NOMO-1 treated with dmso at 0.1 percent for 144 hours (cell line): ENCODE data around the gene MAP3K20.
"Not testable (repeated sequence)": the region's sequence is repeated elsewhere in the genome, so short reads cannot be mapped to it uniquely, and the experiment has no call there.

Experiments
- DNase-seq: peaks from one replicate; lab custom pipeline; 2025; ENCODE audit not compliant: unreplicated experiment; lab: John Stamatoyannopoulos, UW

The MAP3K20 gene

DNA sequence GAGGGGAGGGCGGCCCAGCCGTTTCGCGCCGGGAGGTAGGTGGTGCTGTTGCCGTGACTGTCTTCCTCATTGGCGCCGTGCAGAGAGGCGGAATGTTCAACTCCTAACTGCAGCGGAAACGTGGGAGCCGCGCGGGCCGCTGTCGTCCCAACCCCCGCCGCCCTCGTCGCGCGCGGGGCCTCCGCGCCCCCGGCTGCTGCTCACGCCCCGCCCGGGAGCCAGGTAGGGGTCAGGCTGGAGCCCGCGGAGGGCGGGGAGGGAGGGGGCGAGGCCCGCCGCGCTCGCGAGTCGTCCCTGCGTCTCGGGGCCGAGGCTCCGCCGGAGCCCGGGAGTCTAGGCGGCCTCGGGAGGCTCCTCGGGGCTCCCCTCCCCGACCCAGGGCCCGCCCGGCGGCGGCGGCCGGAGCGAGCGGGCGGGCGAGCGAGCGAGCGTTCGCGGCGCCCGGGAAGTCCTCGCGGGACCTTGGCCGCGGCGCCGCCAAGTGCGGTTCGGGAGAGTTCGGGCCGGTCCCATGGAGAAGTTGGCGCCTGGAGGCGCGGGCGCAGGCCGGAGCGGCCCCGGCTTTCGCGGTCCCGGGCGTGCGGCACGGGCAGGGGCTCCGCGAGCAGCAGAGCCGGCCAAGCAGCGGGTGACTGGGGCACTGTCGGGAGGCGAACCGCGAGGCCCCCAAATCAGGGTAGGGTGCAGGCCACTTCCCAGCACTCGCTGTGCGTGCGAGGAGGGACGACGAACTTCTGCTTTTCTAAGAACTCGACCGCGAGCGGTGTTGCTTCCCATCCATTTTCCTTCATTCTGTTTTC, at the start of gene MAP3K20:
Gene MAP3K20, plus strand, starts transcription at position 66 of the 800 bp plus-strand sequence. CDS start 15,186 bp downstream, outside the sequence.
- DNase-seq, result peak; percentile 75

DNA sequence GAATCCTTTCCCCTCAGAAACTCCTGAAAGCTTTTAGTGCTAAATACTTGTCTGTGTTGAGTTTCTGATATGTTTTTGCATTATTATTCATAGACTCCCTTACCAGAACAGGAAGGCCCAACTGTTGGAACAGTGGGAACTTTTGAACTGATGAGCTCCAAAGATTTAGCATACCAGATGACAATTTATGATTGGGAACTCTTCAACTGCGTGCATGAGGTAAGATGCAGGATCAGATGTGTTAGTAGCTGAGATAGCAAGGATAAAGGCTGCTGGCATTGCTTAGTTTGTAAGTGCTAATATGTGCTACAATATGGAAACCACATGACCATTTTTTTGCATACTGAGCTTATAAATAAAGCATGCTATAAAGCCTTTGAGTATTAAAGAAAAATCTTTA, 49.2 kb upstream of the MAP3K20 start:
- DNase-seq, result no peak

DNA sequence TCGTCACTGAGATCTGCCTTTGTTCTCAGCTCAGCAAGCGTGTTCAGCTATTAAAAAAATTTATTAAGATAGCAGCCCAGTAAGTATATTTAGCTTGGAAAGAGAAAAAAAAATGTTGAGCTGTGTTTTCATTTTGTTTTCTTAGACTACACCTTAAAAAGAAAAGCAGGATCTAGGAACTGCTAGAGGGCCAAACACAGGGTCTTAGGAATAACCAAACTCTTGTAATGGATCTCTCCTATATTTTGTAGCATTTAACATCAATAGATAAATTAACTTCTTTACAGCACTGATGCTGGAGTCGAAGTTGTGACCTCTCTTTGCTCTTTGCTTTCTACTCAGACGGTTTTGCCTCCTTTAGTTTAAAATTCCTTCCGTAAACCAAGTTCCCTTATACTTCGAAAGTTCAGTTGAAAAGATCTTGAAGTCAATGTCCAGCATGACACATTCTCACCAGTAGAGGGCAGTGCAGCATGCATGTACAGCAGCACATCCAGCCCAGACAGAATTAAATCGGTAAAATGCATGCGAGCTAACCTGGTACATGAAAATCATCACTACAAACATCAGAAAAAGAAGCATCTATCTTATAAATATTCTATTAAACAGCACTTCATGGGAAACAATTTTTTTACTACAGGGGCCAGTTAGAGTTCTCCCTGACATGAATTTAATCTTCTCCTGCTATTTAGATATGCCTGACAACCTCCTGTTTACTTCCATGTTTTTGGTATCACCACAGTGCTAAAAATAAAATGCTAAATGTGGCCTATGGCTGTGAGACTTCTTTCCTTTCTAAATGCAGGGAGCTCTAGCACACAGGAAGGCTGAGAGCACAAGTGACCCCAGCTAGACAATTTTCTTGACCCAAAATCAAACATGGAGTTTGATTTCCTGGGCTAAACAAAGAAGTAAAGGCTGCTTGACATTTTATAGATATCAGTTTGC, 48.2 kb upstream of the MAP3K20 start:
- peak; percentile 70 for DNase-seq

DNA sequence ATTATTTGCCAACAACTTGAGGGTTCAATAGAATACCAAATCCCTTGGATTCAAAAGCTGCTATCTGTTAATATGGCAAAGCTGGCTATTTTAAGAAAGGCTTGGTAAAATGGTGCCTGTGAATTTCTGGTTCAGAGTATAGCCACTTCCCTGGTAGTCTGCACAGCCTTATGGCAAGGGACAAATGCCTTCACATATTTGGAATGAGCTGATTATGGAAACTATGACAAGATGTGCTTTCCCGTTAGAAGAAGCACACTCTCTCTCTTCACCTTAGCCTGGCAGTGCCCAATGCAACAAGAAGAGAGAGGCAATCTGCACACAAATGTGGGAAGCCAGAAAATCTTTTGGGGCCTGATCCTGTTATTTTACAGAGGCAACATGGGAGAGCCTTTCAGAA, 47.5 kb upstream of the MAP3K20 start:
- DNase-seq, result no peak

DNA sequence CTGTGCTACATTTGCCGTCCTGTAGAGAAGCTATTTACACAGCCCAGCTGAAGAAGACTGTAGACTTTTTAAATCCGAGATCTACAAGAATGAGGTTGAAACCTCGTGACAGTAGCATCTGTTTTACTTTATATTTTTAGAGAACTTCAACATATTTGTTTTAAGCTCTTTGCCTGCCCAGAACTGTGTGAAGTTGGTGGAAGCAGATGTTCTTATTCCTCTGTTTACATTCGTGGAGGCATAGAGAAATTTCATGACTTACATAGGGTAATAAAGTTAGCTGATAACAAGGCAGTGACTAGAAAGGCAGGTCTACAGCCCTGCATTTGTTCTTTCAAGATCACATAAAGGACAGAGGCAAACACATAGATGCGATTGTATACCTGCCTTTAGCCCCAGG, 47.0 kb upstream of the MAP3K20 start:
- DNase-seq, result no peak

DNA sequence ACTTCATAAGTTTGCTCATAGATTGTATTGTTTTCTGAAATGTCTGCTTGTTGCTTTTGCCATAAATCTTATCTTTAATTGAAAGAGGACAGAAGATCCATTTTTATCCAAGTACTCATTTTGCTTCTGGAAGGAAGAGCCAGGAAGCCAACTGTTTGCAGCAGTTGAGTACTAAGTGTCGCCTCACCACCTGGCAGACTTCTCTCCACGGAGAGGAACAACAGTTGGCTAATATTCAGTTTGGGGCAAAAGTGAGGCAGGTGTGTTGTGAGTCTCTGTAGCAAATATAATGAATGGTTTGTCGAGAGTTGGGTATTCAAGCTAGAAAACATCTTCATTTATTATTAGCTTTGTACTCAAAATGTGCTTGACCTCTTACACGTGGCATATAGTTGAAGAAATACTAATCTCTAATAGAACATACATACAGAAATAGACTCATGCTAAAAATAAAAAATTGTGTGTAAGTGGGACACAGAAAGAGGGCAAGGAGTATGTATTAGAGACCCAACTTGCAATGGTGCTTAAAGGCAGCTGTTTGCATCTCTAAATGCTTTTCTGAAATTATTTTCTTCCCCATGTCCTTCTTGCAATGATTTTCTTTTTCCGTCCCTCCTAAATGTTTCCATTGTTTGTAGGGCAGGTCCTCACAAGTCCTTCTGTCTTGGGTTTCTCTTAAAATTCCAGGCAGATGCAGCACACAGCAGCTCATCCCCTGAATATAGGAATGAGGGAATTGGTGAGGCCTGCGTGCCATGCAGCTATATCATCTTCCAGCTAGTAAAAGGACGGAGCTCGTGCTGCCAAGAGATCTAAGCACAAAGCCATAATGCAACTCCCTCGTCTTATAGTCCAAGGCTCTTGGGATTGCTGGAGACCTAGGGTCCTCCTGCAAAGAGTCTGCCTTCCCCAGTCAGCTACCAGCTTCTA, 44.8 kb upstream of the MAP3K20 start:
- no peak for DNase-seq

DNA sequence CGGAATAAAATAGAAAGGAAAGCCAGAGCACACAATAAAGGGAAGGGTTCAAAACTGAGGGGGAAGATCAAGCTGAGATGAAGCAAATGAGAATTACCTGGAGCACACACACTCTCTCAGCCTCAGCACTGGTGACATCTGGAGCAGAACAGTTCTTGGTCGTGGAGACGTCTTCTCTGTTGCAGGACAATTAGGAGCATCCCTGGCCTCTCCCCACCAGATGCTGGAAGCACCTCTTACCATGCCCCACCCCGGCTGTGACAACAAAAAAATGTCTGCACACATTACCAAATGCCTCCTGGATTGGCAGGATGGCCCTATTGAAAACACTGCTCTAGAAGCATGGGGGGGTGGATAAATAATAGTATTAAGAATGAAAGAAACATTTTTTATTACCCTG, 43.6 kb upstream of the MAP3K20 start:
- DNase-seq, result no peak

DNA sequence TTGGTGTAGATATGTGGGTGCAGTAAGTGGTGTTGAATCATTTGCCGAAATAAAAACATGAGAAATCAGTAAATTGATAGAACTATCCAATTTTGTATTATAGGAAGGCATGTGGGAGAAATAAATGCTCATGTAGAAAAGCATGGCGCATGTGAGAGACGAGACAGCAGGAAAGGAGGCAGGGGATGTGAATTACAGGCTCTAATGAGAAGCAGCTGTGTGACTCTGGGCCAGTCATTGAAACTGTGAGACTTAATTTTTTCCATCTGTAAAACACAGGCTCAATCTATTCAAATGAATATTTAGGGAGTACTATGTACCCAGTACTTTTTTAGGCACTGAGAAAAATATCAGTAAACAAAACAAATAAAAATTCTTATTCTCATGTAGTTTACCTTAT, 42.6 kb upstream of the MAP3K20 start:
- DNase-seq, result no peak

DNA sequence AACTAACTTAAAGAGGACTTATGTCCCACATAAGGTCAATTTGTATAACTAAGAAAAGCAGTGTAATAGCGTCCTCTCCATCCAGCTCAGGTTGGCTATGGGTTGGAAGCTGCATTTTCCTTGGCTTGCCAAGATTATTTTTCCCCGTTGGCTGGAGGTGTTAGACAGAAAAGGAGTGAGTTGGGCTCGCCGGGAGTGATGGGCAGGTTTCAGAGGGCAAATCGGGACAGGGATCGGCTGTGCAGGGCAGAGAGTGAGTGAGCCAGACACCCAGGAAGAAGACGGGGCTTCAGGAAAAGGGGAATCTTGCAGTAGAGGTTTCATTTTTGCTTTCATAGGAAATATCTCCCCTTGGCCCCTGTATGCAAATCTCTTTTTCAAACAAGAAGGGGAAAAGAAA, 41.5 kb upstream of the MAP3K20 start:
- no peak for DNase-seq

DNA sequence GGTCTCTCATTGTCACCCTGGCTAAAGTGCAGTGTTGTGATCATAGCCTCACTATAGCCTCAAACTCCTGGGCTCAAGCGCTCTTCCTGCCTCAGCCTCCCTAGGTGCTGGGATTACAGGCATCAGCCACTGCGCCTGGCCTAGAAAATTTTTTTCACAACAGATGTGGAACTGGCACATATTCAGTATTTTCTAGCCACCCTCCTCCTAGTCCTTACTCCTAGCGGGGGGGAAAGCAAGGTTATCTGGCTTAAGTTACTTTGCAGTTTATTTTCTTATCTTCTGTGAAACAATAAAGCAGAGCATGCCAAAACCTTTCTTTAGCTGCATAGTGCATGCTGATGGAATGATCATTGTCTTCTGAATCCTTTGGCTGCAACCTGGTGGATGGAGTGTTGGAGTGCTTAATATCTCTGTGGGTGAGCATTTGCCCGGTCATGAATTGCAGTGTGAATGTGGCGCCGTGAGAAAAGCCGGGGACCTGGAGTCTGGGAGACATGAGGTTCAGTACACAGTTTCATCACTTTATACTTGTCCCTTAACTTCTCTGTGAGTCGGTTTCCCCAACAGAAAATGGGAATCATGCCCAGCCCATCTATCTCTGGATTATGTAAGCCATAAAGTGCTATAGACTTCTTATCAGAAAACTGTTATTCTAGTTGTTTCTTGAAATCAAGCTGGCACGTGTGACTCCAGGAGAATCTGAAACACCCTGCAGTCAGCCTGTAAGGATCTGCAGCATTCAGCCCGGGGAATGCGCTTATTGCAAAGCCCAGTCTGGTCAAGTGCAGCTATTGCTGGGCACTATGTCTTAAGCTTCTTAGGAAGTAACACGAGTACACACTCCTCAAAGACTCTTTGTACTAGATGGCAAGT, 38.2 kb upstream of the MAP3K20 start:
- DNase-seq, result no peak

DNA sequence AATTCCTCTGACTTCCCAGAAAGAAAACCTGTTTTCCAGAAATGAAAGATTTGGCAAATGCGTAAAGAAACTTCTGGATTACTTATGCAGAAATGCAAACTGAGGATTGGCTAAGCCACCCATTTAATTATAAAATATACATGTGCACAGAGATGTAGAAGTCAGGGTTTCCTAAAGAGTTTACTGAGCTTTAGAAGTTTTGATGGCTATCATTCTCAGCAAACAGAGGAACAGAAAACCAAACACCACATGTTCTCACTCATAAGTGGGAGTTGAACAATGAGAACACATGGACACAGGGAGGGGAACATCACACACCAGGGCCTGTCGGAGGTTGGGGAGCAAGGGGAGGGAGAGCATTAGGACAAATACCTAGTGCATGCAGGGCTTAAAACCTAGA, 37.4 kb upstream of the MAP3K20 start:
- not testable (repeated sequence) for DNase-seq

DNA sequence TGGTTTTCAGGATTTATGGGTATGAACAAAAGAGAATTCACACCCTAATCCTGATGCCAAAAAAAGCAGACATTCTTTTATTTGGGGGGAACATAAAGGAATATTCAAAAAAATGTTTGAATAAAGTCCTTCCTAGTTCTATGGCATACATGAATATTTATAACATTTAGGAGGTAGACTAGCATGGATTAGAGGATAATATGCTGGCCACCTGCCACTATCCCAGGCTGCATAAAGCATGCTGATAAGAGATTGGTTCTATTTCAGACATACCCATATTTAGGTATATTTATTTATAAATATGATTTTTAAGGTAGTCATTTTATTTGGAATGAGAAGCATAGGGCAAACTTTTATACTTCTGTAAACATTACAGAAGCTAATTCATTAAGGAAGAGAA, 34.9 kb upstream of the MAP3K20 start:
- no peak for DNase-seq

DNA sequence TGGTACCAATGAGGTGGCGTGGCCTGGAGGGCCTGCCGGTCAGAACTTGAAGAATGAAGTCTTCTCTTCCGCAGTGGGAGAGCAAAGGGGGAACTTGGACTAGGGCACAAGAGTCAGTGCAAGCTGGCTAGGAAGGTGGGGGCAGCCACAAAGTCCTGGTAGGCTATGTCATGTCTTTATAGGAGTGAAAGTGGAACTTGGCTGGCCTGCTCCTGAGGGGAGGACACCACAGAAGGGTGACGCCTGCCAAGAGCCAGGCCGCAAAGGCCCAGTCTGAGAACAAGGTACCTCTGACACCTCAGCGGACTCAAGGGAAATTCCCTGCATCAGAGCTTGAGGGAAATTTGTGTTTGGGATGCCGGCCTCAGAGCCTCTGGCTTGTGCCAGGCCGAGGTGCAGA, 32.2 kb upstream of the MAP3K20 start:
- peak; percentile 90 for DNase-seq

DNA sequence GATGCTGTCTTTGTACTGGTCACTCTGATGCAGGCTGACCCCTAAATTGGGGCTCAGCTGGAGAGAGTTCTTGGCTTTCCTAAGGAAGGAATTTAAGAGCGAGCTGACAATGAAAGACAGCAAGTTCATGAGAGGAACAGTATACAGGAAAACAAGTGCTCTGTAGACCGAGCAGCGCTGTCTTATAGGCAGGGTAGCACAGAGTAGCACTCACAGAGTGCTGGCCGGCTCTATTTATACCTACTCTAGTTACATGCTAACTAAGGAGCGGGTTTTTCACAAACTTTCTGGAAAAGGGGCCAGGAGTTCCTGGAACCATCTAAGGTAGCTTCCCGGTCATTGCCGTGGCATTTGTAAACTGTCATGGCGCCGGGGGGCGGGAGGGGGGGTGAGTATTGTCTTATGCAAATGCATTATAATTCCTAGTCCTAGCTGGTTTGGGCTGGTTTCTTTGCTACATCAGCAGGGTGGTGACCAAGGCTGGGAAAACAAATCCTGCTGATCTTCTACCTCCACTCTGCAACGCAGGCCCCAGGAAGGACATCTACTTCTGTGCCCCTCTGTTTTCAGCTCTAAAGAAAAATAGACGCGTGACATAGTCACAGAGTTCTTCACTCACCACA, 31.6 kb upstream of the MAP3K20 start:
- no peak for DNase-seq

DNA sequence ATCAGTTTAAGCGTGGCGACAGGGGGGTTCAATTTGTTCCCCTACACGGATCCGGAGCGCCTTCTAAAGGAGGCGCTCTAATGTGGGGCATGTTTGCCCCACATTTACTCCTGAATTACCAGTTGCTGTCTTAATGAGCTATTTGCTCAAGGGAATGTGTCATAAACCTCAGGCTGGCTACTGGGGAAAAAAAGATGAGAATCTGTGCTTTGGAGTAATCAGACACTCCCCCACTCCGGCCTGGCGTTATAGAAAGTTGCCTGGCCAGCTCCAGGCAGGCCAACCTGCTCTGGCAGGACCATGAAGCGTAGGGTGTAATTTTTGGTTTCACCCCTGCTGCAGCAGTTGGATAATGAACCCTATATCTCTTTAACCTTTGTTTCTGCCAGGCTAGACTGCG, 31.0 kb upstream of the MAP3K20 start:
- DNase-seq, result no peak

DNA sequence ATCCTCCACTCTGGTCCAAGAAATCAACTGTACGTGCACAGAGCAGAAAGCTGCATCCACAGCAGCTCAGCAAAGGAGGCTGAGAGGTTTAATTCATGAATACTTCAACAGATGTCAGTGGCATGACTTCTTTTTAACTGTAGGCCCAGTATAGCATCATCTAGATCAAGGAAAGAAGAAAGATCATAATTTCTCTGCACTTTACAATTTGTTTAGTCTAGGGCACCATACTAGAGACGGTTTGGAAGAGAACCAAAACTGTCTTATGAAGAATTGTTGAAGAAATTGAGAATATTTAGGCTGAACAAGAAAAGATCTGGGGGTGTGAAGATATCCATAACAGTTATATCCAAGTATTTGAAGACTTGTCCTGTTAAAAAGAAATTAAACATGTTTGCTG, 30.5 kb upstream of the MAP3K20 start:
- DNase-seq, result no peak

DNA sequence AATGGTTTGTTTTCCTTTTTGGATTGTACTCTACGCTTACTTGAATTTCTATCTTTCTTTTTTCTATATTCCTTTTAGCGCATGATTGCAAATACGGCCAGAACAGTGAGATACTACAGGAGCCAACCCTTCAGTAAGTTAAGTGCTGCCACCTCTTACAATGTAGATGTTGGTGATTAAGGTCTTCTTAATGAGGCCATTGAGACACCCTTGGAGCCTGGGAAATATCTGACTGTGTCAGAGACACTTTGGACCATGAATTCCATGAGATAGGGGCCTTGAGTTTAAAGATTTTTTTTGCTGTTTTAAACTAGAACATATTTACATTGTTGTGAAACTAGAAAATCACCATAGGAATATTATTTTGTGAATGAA, 27.1 kb upstream of the MAP3K20 start:
- no peak for DNase-seq

DNA sequence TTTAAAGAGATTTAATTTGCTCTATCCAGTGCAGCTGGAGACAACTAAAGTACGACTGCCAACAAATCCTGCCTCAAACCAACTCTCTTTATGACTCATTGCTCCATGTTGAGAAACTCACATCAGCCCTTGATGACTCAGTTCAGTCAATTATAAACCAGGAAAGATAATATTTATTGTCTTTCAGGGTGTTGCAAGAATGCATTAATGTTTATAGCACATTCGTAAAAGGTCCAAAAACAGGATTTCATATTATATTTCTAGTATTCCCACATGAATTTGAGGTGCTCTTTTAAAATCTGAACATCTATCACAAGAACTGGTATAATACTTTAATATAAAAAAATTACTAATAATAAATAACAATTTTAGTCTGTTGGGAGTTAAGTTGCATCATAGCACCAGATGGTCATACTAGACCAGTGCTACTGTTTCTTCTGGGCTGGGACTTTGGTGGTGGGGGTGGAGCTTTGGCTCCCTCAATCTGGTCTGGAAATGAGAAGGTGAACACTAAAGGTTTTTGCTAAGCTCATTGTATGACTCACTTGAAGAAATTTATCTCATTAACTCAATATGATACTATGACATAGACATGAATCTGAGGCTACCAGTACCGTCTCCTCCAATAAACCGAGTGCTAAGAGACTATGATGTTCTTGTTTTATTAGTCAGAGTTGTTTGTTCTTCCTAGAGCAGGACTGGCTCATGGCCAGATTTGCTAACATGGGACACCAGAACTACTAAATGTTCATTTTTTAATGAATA, 26.6 kb upstream of the MAP3K20 start:
- peak; percentile 95 for DNase-seq

DNA sequence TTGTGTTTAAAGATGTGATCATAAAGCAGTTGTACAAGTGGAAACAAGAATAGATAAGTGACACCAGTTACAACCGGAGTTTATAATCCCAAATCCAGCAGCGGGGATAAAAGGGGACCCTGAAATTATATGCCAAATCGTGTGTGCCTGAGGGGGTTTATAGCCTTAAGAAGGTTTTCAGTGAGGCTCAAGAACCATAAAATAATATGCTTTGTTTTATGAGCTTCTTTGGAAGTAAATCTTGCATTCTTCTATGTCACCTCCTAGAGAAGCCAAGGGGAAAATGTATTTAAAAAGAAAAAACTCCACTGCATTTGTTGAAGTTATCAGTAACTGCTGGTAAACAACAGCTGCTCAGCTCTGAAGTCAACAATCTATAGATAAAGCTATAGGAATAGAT, 25.8 kb upstream of the MAP3K20 start:
- no peak for DNase-seq
